GM21390 (cell line): ENCODE measurements around the gene SLC12A8.
A peak's percentile ranks its signal among the peaks of the same experiment; 100 is the strongest.

Experiments used
- ATAC-seq: cut with Tn5 transposase; IDR thresholded peaks from one replicate; pipeline ENCODE4 v1.9.1; 2021; ENCODE audit not compliant: unreplicated experiment

SLC12A8 gene

DNA sequence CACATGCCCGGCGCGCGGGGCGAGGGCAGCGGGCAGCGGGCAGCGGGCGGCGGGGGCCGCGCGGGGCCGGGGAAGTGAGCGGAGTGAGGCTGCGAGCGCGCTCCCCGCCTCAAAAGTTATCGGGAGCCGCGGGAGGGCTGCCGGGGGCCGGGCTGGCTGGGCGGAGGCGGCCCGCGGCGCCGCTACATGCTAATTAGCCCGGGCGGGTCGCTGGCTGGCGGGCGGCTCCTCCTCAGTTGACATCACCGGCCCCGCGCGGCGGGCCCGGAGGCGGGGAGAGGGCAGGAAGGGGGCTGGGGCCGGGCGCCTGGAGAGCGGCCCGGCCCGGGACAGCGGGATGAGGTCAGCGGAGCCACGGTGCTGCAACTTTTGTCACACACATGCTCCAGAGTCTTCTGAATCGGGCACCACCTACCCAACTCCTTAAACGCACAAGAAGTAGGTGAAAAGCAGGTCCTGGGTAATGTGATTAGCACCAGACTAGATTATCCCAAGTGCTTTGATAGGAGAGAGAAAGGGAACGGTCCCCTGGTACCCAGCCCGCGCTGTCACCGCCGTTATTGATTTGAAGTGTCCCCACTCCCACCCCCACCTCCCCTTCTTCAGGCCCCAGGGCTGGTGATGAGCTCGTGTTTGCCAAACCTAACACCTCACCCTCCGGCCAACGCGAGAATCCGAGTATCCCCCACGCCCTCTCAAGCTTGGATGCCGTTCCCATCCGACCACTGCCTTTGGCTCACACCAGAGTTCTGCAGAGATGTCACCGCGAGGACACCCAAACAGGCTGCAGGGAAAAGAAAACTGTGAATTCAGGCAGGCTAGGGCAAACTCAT lies 156.4 kb downstream of the SLC12A8 start, which contains the start of gene HEG1:
Gene HEG1 (minus strand): TSS at position 85 of the 833 bp plus-strand sequence. CDS start 107 bp downstream, outside the sequence.
- peak; percentile 63 for ATAC-seq

DNA sequence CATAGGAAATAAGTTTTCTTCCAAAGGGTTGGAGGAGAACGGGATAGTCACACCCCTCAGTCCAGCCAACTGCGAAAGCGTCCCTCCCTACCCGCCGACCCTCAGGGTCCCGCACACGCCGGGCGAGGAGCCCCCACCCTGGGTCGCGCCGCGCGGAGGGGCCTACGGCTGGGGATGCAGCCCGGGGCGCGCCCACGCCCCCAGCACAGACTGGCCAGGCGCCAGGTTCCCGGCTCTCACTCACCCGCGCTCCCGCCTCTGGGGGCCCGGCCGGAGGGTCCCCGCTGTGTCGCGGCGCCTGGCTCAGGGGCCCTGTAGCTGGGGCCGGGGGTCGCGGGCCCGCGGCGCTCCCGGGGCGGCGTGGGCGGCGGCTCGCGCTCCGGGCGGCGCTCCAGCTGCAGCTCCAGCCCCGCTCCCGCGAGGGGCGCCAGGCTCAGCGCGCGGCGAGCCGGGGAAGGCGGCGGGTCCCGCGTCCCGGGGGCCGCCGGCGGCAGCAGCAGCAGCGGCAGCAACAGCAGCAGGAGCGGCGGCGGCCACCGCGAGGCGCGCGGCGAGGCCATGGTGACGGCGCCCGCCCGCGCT lies 157.1 kb downstream of the SLC12A8 start:
- peak; percentile 24 for ATAC-seq

DNA sequence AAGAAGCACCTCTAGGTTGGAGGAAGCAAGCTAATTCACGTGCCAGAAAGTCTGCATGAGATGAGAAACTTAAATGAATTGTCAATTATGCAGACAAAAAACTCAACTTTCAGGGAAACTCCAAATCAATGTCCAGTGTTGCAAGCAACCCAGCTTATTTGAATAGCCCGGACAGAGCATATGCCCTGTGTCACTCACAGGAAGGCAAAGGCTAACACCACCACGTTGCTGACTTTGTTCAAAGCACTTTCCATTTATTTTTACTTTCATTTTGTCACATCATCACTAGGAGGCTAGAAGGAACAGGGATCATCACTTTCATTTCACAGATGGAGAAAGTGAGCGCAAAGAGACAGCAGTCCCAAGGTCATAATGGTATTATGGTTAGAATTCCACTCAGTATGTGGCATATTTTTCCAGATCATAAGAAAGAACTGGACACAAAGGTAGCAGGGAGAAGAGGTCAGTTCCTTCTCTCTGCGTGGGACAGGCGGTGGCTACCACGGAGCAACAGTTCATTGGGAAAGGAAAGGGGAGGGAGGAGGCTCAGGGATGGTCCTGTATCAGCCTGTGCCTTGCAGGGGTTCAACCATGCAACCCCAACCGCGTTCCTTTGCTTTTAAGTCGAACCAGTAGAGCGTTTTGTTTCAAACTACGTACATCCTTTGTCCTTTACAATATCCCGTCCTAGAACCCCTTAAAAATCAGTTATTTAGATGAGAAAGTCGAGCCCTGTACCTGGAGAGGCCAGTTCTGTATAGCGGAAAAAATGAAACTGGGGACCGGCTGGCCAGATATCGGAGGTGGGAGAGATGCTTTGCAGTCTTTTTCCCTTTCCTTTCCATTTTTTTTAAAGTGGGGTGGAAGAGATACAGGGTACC lies 157.9 kb downstream of the SLC12A8 start:
- ATAC-seq = no peak

DNA sequence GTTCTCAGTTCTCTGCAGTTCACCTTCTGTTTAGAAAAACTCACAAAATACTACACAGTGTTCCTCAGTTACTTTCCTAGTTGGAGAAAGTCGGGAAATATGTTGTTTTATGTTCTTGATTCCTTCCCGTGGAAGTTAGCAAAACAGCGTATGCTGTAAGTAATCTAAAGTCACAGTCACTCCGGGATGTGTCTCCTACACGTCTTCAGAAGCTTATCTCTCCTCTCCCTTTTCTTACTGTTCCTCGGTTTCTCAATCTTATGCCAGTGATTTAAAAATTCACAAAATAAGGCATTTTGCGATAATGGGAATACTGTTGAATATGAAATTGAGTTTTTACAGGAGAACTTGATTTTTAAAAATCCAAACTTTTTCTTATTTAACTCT lies 158.5 kb downstream of the SLC12A8 start:
- ATAC-seq = no peak

DNA sequence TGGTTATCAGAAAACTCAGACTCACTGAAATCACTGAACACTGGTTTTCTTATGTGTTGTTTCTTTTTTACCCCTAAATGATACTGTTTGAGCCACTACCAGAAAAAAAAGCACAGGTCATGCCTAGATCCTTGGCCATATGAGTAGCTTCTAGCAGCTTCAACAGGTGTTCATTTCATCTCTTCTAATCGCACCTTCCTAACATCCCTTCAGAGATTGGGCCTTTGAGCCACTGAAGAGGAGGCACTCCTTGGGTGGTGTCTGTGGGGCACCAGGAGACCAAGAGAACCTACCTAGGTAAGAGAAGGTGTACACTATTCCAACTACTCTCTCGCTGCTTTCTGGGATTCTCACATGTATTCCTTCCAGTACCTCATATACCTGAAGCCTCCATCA lies 159.2 kb downstream of the SLC12A8 start:
- no peak for ATAC-seq

DNA sequence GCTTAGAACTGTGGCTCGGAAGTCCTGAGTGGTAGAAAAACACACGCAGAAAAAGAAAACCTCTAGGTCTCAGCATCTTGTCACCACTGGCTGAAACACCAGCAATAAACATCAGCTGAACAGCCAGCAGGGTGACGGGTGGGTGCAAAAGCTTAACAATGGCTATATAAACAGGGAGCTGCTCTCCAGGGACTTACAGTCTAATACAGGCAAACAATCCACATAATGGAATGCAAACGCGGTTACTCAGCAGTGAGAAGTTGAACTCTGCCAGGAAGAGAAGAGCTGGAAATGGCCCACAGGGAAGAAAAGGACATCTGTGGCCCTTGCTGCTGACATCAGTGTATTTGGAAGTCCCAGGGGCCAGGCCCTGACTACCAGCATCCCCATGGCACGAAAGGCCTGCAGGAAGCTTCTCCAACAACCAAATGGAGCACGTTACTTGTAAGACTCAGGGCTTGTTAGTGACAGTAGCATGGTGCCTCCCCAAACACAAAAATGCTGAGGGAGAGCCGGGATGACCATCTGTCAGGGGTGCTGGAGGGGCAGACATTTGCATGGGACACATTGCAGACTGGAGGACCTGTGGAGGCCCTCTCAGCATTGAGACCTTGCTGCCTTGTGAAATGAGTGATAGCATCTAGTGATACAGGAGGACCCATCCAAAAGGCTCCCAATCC lies 159.8 kb downstream of the SLC12A8 start:
- no peak for ATAC-seq

DNA sequence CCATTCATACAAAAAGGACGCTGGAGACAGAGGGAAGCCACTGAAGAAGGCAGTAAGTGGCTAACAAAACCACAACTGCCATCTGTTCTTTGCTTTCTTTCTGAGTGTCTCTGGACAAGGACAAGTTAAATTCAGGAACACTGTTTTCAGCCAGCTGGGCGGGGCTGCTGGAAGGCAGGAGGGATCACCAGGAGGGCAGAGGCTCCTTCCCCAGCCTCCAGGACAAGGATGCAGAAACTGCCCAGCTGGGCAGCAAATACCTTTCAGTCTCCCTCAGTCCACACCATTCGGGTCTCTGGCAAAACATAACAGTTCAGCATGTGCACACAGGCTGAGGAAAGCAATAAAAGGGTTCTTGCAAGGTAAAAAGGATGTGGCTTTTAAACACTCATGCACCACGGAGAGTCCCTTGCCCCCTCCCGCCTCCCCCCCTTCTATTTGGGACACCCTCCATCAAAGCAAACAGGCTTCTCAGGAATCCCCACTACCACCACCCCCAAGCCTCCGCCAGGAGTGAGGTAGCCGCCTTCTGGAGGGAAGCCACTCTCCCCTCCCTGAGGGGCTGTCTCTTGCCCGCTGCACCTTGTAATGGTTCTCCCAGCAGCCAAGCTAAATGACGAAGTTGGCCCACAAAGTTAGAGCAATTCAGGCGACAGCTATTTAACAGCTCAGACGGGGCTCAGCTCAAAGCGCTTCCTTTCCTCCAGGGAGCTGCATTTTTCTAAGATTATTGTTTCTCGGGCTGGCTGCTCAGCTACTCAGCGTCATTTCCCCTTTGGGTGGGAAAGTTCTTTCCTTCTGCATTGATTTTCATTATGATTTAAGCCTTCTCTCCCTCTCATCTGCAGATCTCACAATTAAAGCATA lies 160.6 kb downstream of the SLC12A8 start:
- ATAC-seq = no peak

DNA sequence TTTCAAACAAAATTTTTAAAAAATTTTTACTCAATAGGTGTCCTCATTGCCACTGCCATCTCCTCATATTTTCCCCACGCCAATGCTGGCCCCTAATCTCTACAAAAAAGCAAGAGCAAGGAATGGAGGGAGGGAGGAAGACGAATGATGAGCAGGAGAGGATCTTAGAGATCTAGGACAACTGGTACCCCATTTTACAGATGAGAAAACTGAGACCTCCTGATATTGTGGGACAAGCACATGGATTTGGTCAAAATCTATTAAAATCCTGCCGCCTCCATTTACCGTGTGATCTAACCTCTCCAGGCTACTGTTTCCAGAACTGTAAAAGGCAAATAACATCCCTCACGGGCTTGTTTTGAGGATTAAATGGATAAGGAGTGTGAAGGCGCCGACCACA lies 161.3 kb downstream of the SLC12A8 start:
- ATAC-seq = no peak

DNA sequence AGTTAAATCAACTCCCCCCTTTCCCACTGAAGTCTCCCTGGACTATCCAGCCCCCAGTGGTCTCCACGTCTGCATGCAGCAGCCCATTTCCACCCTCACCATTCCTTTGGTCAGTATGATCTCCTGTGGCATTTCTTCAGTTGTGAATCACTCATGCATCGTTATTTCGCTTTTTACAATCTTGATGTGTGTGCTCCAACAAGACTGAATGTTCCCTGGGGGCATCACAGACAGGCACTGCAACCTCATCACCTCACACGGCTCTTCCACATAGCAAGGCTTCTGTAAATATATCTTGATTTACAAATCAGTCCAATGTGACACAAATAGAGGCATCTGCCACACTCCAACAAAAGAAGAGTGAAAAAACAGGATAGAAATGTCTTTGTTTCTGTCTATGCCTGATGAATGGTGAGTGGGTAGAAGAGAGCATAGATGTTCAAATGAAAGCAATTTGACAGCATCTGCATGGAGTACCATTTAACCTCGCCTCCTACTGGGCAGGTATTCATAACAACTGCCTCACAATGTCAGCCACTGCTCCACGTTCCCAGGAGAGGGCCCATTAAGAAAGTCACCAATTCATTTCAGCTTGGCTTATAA lies 162.0 kb downstream of the SLC12A8 start:
- no peak for ATAC-seq

DNA sequence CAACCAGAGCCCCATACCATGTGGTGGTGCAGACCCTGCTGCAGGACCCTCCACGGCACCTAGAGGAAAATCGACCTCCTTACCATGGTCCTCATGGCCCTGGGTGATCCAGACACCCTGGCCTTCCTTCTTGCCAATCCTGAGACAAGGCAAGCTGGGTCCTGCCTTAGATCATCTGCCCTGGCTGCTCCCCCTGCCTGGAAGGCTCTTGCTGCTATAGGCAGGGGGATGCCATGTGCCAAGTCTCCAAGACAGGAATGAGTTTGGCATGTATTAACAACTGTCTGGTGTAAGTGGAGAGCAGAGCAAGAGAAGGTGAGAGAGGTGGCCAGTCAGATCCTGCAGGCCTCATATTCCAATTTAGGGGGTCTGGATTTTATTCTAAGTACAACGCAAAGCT lies 164.3 kb downstream of the SLC12A8 start:
- ATAC-seq = no peak

DNA sequence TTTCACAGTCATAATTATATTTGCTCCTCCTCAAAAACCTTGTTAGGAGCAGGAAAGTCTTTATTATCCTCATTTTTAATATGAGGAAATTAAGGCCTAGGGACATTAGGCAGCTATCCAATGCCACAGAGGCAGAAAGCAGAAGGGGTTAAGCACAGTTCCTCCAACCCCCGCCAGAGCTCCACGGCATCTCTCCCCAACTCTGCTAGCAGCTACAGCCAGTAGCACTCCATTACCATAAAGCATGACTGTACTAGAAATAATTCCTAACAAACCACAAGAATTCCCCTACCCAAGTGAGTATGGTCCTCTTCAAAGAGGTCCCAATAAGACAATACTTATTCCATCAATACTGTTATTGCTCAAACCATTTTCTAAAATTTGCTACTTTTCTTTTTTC lies 166.6 kb downstream of the SLC12A8 start:
- ATAC-seq = no peak

DNA sequence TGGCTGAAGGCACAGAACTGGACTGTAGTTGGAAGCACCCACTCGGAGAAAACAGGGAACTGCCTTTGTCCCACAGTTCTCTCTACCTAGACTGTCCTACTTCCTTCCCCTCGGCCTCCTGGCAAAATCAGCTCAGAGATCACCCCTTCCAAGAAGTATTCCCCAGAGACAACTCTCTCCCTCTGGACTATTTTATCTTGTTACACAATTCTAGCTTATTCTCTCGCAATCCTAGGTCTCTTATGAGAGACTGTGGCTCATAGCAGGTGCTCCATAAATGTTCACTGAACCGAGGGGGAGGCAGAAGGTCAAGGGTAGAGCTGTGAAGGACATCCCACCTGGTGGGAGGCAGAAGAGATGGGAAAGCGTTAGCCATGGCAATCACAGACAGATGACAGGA lies 167.4 kb downstream of the SLC12A8 start:
- ATAC-seq = no peak

DNA sequence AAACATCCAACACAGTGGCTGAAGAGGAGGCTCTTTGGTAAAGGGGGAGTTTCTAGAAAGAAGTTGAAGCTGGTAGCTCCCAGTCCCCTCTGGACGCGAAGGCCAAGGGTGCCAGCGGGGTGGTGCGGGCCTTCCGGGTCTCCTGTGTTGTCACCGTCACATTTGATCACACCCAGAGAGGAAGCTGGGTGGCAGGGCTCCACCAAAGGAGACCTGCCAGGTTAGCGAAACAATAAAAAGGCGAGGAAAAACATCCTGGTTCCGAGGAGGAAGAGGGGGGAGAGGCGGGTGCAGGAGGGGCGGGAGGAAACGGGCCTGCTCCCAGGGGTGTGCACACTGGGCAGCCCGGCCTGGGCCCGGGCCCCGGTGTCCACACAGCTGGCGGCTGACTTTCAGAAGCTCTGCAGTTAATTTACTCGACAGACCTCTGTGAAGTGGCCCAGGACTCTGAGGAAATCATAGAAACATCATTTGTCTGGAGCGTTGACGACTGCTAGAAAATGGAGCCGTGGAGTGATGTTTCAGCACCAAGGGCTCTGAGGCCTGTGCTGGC lies 168.9 kb downstream of the SLC12A8 start:
- no peak for ATAC-seq

DNA sequence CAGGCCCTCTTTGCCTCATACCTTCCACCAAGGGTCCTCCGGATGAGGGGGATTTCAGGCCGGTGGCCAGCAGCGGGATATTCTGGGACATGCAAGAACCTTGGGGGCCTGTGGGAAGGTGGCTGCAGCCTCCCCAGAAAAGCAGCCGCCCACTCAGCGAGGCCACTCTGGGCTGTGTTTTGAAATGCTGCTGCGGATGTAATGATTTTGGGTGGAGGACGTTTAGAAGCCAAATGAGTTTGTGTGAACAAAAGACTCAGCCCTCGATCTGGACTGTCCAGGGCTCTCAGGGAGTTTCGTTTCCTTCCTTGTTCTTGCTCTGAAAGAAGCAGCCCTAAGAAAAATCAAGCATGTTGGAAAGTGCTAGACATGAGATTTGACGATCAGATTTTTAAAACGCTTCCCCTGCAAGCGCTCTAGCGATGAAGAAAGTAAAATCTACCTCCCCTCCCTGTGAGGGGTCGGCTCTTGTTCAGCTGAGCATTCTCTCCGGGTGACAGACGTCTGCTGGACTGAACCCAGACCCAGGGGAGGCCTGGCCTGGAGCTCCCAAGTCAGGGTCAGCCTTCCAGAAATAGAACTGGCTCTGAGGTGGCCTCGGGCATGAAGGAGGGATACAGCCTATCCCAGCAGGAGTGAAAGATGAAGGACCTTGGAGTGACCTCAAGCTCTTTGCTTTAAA lies 169.7 kb downstream of the SLC12A8 start:
- no peak for ATAC-seq

DNA sequence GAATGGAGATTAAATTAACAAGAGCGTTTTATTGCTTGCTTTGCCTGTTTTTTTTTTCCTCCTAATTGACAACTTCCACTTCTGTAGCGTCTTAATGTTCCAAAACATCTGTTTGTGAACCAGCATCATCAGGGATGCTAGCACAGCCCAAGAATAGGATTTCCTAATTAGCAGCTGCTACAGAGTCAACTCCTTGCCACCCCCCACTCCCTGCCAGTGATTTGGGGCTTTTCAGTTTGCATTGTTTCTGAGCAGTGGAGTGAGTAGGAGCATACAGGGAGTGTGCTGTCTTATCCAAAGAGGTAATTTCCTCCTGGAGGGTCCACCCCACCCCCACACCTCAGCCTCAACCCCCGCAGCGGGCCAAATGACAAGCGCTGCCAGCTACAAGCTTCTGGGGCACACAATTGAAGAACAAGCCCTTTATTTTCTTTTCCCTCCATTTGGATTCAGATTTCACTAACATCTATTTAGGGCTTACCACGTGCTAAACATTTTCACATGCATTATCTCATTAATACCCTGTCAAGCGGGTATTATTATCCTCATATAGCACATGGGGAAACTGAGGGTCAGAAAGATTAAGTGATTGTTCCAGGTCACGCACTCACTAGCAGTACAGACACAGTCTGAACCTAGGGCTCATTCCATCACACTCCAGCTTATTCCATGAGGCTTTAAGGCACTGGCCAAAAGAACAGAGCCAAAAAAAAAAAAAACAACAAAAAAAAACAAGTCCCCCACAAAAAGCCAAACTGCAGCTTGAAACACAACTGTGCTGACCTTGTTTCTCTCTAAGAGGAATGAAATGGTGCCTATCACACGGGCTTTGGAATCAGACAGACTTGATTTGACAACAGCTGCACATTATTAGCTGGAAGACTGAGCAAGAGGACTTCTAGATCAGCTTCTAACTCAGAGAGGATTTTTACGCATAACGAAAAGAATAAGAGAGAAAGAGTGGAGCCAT lies 173.1 kb downstream of the SLC12A8 start:
- no peak for ATAC-seq

DNA sequence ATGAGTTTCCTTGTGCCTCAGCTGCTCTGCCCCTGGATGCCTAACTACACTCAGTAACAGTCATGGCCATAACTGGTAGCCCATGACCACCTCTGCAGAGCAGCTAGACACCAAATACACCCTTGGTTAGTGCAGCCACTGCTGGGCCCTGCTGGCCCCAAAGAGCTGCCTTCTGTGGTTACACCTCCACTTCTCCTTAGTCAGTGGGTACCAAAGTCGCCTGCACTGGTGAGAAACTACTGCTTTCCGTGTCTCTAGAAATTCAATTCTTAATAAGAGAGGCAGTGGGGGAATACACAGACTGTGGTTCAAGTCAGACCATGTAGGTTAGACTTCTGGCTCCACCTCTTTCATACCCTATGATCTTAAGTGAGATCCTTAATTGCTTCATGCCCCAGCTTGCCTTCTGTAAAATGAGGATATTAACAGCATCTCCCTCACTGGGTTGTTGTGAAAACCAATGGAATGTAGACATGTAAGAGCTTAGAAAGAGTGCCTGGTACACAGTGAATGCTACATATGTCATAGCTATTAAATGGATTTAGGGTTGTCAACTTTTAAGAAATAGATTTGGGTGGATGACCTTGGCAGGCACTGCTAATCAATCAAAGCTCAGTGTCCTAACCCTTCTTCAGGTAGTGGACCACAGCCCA lies 174.9 kb downstream of the SLC12A8 start:
- ATAC-seq = no peak

DNA sequence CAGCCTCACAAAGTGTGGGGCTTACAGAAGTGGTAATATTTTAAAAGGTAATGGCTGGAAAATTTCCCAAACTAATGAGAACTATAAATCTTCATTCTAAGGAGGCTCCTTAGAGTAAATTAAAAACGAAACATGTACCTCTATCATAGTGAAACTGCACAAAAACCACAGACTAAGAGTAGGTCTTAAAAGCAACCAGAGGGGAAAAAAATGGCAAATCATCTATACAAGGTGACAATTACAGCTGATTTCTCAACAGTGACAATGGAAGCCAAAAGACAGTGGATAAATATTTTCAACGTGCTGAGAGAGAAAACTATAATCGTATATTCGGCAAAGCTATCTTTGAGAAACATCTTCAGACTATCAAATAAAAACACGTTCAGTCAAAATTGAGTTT lies 177.3 kb downstream of the SLC12A8 start:
- ATAC-seq = peak; percentile 79
